K562 (cell line): ENCODE measurements around the gene SHB. TPM values are rescaled to one million over a fixed set of nuclear protein-coding genes. Genes with fewer than 3 reads are reported as not detected.

Experiments
- ARID4B ChIP-seq: sonication (generic); formaldehyde crosslinking; IDR thresholded peaks from 2 replicates; pipeline ENCODE4 v1.8.0; 2022; ENCODE audit warnings: mild to moderate bottlenecking, missing genetic modification reagents
- CTBP1 ChIP-seq: fragments of 450-650 bp; IDR thresholded peaks from 2 replicates; pipeline ENCODE4 v1.6.1; 2016; ENCODE audit warnings: borderline replicate concordance
- EZH2 ChIP-seq: IDR thresholded peaks from 2 replicates; pipeline ENCODE4 v1.6.1; 2012; ENCODE audit warnings: low read depth, mild to moderate bottlenecking, inconsistent platforms, low read length, borderline replicate concordance
- FIP1L1 ChIP-seq: fragments of 200-400 bp; formaldehyde crosslinking; IDR thresholded peaks from 2 replicates; pipeline ENCODE4 v1.6.1; 2018; ENCODE audit warnings: mild to moderate bottlenecking, low read depth, low read length; ENCODE audit not compliant: poor library complexity, severe bottlenecking
- MYBL2 ChIP-seq, 2 experiments: fragments of 450-650 bp in 1 of 2; sonication (generic) in 1 of 2; formaldehyde crosslinking in 1 of 2; IDR thresholded peaks; 2 replicates each; pipeline versions ENCODE4 v1.6.1 to v1.8.1; 2017 to 2022; ENCODE audit warnings: borderline replicate concordance in 1 of 2, inconsistent platforms in 1 of 2, low read depth in 1 of 2, mild to moderate bottlenecking in 1 of 2, missing genetic modification reagents in 1 of 2, moderate library complexity in 1 of 2
- RBM15 ChIP-seq: fragments of 200-400 bp; formaldehyde crosslinking; IDR thresholded peaks from 2 replicates; pipeline ENCODE4 v1.6.1; 2018; ENCODE audit warnings: mild to moderate bottlenecking, low read length, moderate library complexity; ENCODE audit not compliant: insufficient read depth
- RBM17 ChIP-seq: fragments of 200-400 bp; formaldehyde crosslinking; IDR thresholded peaks from 2 replicates; pipeline ENCODE4 v1.6.1; 2017; ENCODE audit warnings: low read depth, mild to moderate bottlenecking, low read length, borderline replicate concordance
- ZFP30 ChIP-seq: fragments of 250-450 bp; sonication (Bioruptor Pico); IDR thresholded peaks from 2 replicates; pipeline ENCODE4 v1.8.0; 2022; ENCODE audit warnings: moderate library complexity, mild to moderate bottlenecking, inconsistent platforms, borderline replicate concordance
- ZNF75A ChIP-seq: fragments of 450-650 bp; formaldehyde crosslinking; IDR thresholded peaks from 2 replicates; pipeline ENCODE4 v1.4.0; 2020; ENCODE audit warnings: mild to moderate bottlenecking
- ZNF830 ChIP-seq: fragments of 250-450 bp; sonication (Bioruptor Pico); IDR thresholded peaks from 2 replicates; pipeline ENCODE4 v1.5.0; 2021; ENCODE audit warnings: mild to moderate bottlenecking
- polyA plus RNA-seq, 8 experiments: library from polyadenylated mRNA; depleted of rRNA in 4 of 8; stranded (reverse) in 5 of 8; unstranded in 3 of 8; fragments of >200 nt; fragmentation: Nextera tagmentation in 2 of 8; fragmentation: Illumina TruSeq in 1 of 8; extraction: Ambion mirVana in 2 of 8; extraction: Trizol in 1 of 8; gene quantifications; 2 replicates each; pipeline versions ENCODE4 v1.2.1 to v1.2.3, GENCODE V29; 2011 to 2014; ENCODE audit warnings: inconsistent platforms in 1 of 8, missing spikeins in 1 of 8
- total RNA-seq, 7 experiments: library from RNA; depleted of rRNA in 6 of 7; stranded (reverse); fragments of >200 nt in 6 of 7; fragmentation: Illumina TruSeq in 2 of 7; extraction: Trizol in 2 of 7; gene quantifications; 2 replicates each; pipeline versions ENCODE4 v1.2.1 to v1.2.3, GENCODE V29; 2011 to 2021; ENCODE audit warnings: low replicate concordance in 1 of 7
- TF ChIP-seq, protein P1 (sequence below): fragments of 450-650 bp; IDR thresholded peaks from 2 replicates; pipeline ENCODE4 v1.6.1; 2016; ENCODE audit warnings: borderline replicate concordance
- TF ChIP-seq, protein P2 (sequence below), 2 experiments: fragments of 450-650 bp in 1 of 2; sonication (generic) in 1 of 2; formaldehyde crosslinking; conservative IDR thresholded peaks; 2 replicates each; pipeline versions ENCODE4 v1.4.0 to v1.8.1; 2020 to 2022; ENCODE audit warnings: mild to moderate bottlenecking in 1 of 2, missing genetic modification reagents in 1 of 2
- TF ChIP-seq, protein P3 (sequence below): fragments of 450-650 bp; IDR thresholded peaks from 2 replicates; pipeline ENCODE4 v1.6.1; 2016

Gene SHB
- total and polyA plus RNA-seq, 9 of the 15 experiments (the other 6 are each of a cell fraction or from before 2014, with no cell fraction given) = 0.78 to 16.0 (median 5.3) TPM

GRCh38 chr9:38029915-38030638 lies 39.0 kb downstream of the SHB start (continued):
- no peak for TF ChIP-seq ARID4B
- no peak for TF ChIP-seq ZFP30
- no peak for TF ChIP-seq MYBL2 (IDR thresholded peaks at IDR 0.05; ENCODE audit: low read depth)
- no peak for TF ChIP-seq MYBL2 (CRISPR knock-in tag; IDR thresholded peaks at IDR 0.05; ENCODE audit: borderline replicate concordance)
- TF ChIP-seq, protein P1, sequence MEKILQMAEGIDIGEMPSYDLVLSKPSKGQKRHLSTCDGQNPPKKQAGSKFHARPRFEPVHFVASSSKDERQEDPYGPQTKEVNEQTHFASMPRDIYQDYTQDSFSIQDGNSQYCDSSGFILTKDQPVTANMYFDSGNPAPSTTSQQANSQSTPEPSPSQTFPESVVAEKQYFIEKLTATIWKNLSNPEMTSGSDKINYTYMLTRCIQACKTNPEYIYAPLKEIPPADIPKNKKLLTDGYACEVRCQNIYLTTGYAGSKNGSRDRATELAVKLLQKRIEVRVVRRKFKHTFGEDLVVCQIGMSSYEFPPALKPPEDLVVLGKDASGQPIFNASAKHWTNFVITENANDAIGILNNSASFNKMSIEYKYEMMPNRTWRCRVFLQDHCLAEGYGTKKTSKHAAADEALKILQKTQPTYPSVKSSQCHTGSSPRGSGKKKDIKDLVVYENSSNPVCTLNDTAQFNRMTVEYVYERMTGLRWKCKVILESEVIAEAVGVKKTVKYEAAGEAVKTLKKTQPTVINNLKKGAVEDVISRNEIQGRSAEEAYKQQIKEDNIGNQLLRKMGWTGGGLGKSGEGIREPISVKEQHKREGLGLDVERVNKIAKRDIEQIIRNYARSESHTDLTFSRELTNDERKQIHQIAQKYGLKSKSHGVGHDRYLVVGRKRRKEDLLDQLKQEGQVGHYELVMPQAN = no peak
- no peak for TF ChIP-seq FIP1L1
- TF ChIP-seq RBM15 = no peak
- no peak for TF ChIP-seq CTBP1
- TF ChIP-seq, protein P2, sequence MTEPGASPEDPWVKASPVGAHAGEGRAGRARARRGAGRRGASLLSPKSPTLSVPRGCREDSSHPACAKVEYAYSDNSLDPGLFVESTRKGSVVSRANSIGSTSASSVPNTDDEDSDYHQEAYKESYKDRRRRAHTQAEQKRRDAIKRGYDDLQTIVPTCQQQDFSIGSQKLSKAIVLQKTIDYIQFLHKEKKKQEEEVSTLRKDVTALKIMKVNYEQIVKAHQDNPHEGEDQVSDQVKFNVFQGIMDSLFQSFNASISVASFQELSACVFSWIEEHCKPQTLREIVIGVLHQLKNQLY (CRISPR knock-in tag; conservative IDR thresholded peaks at IDR 0.05) = no peak
- TF ChIP-seq ZNF75A (CRISPR knock-in tag) = no peak
- TF ChIP-seq ZNF830 = no peak
- TF ChIP-seq RBM17 = no peak
- TF ChIP-seq, protein P3, sequence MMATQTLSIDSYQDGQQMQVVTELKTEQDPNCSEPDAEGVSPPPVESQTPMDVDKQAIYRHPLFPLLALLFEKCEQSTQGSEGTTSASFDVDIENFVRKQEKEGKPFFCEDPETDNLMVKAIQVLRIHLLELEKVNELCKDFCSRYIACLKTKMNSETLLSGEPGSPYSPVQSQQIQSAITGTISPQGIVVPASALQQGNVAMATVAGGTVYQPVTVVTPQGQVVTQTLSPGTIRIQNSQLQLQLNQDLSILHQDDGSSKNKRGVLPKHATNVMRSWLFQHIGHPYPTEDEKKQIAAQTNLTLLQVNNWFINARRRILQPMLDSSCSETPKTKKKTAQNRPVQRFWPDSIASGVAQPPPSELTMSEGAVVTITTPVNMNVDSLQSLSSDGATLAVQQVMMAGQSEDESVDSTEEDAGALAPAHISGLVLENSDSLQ = no peak
- no peak for TF ChIP-seq EZH2
